Osteoblast (primary cell): ENCODE results near the gene NUPR1. TPM values are rescaled to one million over a fixed set of nuclear protein-coding genes. Genes with fewer than 3 reads are reported as not detected.

ENCODE experiments used
- DNase-seq: peaks from one replicate; pipeline ENCODE4 v3.0.0; 2011; ENCODE audit warnings: low spot score, mixed read lengths; ENCODE audit not compliant: insufficient read length; ENCODE audit errors: missing footprints
- H2AFZ ChIP-seq: 2 replicates; pipeline ENCODE4 v1.6.0; 2011; ENCODE audit warnings: mild to moderate bottlenecking, low read length
- H3K27ac ChIP-seq: 2 replicates; pipeline ENCODE4 v1.5.1; 2011; ENCODE audit warnings: mild to moderate bottlenecking, low read depth, low read length, moderate library complexity
- H3K27me3 ChIP-seq: 2 replicates; pipeline ENCODE4 v1.6.0; 2012; ENCODE audit warnings: mild to moderate bottlenecking, control low read depth, inconsistent platforms, low read length, moderate library complexity; ENCODE audit not compliant: insufficient read depth
- H3K36me3 ChIP-seq: 2 replicates; pipeline ENCODE4 v1.5.1; 2011; ENCODE audit warnings: mild to moderate bottlenecking, low read length, control low read depth, moderate library complexity; ENCODE audit not compliant: insufficient read depth
- H3K4me1 ChIP-seq: 2 replicates; pipeline ENCODE4 v1.5.1; 2011; ENCODE audit warnings: mild to moderate bottlenecking, low read length, control low read depth, moderate library complexity; ENCODE audit not compliant: insufficient read depth
- H3K4me2 ChIP-seq: 2 replicates; pipeline ENCODE4 v1.6.0; 2011; ENCODE audit warnings: mild to moderate bottlenecking, low read length; ENCODE audit not compliant: insufficient read depth
- H3K4me3 ChIP-seq: fragments of 200-600 bp; sonication (generic); 3 replicates; pipeline ENCODE4 v1.5.1; 2012; ENCODE audit warnings: mild to moderate bottlenecking, low read length, inconsistent platforms; ENCODE audit not compliant: insufficient read depth
- H3K79me2 ChIP-seq: 2 replicates; pipeline ENCODE4 v1.6.0; 2012; ENCODE audit warnings: mild to moderate bottlenecking, low read length, control low read depth, inconsistent platforms; ENCODE audit not compliant: insufficient read depth
- H3K9me3 ChIP-seq: 2 replicates; pipeline ENCODE4 v1.5.1; 2011; ENCODE audit warnings: low read depth, low read length, control low read depth
- H4K20me1 ChIP-seq: 2 replicates; pipeline ENCODE4 v1.6.0; 2012; ENCODE audit warnings: mild to moderate bottlenecking, low read length, control low read depth; ENCODE audit not compliant: insufficient read depth
- CTCF ChIP-seq: IDR thresholded peaks from 2 replicates; pipeline ENCODE4 v1.5.1; 2011; ENCODE audit warnings: mild to moderate bottlenecking, low read depth, low read length, moderate library complexity; ENCODE audit errors: extremely low read depth
- total RNA-seq: library from RNA; depleted of rRNA; stranded (reverse); fragments of >200 nt; gene quantifications from 2 replicates; pipeline ENCODE4 v1.2.3, GENCODE V29; 2012

Gene NUPR1
- total RNA-seq, 1 donor: 27.9 TPM

GRCh38 chr16:28497861-28498599 lies 40.7 kb downstream of the NUPR1 start:
- Histone ChIP-seq H3K4me1 (no peaks in the 10 kb centered on the region), H3K9me3 (no peaks in the 10 kb centered on the region), H4K20me1 (no peaks in the 10 kb centered on the region), H2AFZ (no peak overlapping the region), H3K36me3 (no peaks in the 10 kb centered on the region), H3K27me3 (no peaks in the 10 kb centered on the region), H3K4me2 (no peak overlapping the region), H3K79me2 (no peaks in the 10 kb centered on the region), H3K4me3 (no peak overlapping the region), H3K27ac (no peak overlapping the region)
- peak; percentile 77 for DNase-seq
- no peak for TF ChIP-seq CTCF

- no peak for TF ChIP-seq CTCF
- H3K9me3 ChIP-seq: no peaks in the 10 kb centered on the region
- no peak overlapping the region for H2AFZ ChIP-seq
- H3K27ac ChIP-seq: no peak overlapping the region
- no peak overlapping the region for H3K4me2 ChIP-seq
- no peaks in the 10 kb centered on the region for H4K20me1 ChIP-seq
- H3K79me2 ChIP-seq: no peaks in the 10 kb centered on the region
- no peaks in the 10 kb centered on the region for H3K36me3 ChIP-seq
- peak; percentile 57 for DNase-seq
- no peak overlapping the region for H3K4me3 ChIP-seq
- no peaks in the 10 kb centered on the region for H3K27me3 ChIP-seq
- no peaks in the 10 kb centered on the region for H3K4me1 ChIP-seq
Measured at GRCh38 chr16:28497386-28497785, 41.4 kb downstream of the NUPR1 start.

- Histone ChIP-seq H3K27ac (no peak overlapping the region), H3K9me3 (no peaks in the 10 kb centered on the region), H3K4me2 (no peak overlapping the region), H3K4me3 (no peak overlapping the region), H2AFZ (no peak overlapping the region), H4K20me1 (no peaks in the 10 kb centered on the region), H3K36me3 (no peaks in the 10 kb centered on the region), H3K4me1 (no peaks in the 10 kb centered on the region), H3K27me3 (no peaks in the 10 kb centered on the region), H3K79me2 (no peaks in the 10 kb centered on the region)
- DNase-seq: peak; percentile 80
- TF ChIP-seq CTCF: no peak
Measured at GRCh38 chr16:28496844-28497243, 41.9 kb downstream of the NUPR1 start.

- H3K4me3 ChIP-seq: no peak overlapping the region
- H3K4me2 ChIP-seq: no peak overlapping the region
- no peaks in the 10 kb centered on the region for H3K9me3 ChIP-seq
- peaks cover 5% of the 10 kb centered on the region for H3K4me1 ChIP-seq
- TF ChIP-seq CTCF: no peak
- H4K20me1 ChIP-seq: no peaks in the 10 kb centered on the region
- H3K27ac ChIP-seq: no peak overlapping the region
- H2AFZ ChIP-seq: no peak overlapping the region
- H3K27me3 ChIP-seq: no peaks in the 10 kb centered on the region
- no peaks in the 10 kb centered on the region for H3K36me3 ChIP-seq
- peaks cover 5% of the 10 kb centered on the region for H3K79me2 ChIP-seq
- peak; percentile 70 for DNase-seq
Measured at GRCh38 chr16:28495795-28496749, 42.7 kb downstream of the NUPR1 start.
